ENCODE measurements around the gene CD151.

The CD151 gene

DNA sequence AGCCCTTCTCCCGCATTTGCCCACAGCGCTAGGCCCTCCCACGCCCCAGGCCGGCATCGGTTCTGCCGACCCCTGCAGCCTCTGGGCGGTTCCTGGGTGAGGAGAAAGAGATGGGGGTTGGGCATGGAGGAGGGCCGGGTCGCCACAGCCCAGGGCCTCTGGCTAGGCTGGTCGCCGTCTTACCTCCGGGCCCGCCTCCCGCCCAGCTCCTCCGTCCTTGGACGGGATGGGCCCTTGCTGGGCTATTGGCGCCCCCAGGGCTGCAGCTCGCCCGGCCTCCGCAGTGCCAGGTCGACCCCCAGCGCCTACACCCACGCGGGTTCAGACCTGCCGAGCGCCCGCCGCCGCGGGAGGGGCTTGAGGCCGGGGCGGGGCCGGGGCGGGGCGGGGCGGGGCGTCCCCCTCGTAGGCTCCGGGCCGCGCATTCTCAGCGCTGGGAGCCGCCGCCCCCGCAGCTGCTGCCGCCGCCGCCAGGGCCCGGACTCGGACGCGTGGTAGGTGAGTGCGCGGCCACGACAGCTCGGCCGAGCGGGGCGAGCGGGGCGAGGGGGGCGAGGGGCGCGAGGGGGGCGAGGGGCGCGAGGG is at the start of gene CD151:
Gene CD151, plus strand, starts transcription at position 424 of the 585 bp plus-strand sequence. CDS start 3,118 bp downstream, outside the sequence.
- no peak for FAIRE-seq

GRCh38 chr11:783581-784015 is 49.2 kb upstream of the CD151 start:
- no peak for FAIRE-seq

DNA sequence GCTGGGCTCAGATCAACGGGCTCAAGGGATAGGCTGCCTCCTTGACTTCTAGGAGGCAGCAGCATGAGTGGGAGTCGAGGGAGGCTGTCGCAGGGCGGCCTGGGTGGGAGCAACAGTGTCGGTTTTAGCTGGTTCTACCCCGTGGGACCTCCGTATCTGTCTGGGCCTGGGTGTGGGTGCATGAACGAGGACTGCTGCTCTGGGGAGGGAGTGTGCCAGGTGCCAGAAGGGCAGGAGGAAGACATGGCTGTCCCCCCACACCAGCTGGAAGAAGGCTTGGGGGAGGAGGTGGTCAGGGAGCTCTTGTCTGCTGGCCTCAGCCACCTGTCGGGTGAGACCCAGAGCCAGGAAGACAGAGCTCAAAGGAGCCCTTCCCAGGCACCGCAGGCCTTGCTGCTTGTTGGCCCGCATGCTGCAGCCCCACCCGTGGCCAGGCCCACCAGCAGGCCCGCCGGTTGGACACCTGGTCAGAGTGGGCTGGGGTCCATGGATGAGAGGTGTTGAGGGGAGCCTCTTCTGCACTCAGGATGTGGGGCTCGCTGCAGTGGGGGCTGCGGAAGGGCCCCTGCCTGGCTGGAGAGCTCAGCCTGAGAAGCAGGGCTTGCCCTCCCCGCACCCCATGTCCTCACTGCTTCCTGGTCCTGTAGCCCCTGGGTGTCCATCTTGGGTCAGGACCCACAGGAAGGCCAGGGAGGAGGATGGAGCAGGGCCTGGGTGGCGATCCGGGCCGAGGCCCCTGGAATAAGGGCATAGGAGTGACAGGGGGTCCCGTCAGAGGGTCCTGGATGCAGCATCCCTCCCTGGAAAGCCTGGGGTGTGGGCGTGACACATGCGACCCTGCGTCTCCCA is 46.3 kb upstream of the CD151 start:
- FAIRE-seq: no peak

DNA sequence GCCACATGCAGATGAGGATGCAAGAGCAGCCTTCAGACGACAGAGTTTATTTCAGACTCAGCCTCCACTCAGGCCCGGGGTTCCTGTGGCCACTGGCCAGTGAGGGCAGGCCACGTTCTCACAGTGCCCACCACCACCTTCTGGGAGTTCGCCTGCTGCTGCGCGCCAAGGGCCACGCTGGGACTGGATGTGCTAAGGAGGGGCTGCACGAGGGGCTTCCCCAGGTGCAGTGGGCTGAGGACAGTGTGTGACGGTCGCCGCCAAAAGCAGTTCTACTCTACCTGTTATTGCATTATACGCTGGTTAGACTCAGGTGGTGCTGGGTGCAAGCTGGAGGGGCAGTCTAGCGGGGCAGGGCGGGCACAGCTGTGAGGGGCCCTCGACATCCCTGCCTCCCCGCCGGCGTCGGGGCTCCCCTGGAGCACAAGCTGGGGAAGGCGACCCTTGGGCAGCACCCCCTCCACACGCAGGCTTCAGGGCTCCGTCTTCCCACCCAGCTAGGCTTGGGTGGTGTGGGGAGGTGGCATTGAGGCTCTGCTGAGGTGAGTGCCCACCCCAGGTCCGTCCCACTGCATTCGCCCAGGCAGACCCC is 45.6 kb upstream of the CD151 start:
- no peak for FAIRE-seq

DNA sequence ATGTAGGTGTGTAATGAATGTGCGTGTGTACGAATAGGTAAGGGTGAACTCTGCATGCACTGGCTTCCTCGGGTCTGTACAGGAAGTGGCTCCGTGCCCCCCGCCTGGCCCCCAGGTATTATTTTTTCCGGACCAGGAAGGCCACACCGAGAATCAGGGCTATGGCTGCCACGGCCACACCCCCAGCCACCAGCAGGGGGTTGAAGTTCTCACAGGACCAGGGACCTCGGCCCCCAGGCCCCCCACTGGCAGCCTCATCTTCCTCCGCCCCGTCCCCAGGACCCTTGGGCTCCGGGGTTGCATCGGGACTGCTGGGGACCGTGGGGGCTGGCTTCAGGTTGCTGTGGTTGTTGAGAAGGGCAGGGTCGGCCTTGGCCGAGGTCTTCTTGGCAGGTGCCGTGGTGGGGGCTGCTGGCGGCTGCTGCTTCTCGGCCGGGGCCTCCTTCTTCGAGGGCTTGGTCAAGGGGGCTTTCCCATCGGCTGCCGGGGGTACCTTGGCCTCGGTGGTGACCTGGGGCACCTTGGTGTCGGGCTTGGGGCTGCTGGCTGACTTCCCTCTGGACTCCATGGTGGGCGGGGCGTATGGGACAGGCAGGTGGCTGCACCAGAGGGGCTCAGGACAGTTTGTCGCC is 44.6 kb upstream of the CD151 start:
- no peak for FAIRE-seq

- FAIRE-seq: no peak
These were observed 43.5 kb upstream of the CD151 start for GRCh38 chr11:788953-789940.

- FAIRE-seq: no peak
These were observed 42.8 kb upstream of the CD151 start, which contains the start of gene CEND1 for GRCh38 chr11:789943-790342. Gene CEND1, minus strand, starts transcription at chr11:790090. Its CDS starts 1,514 bp downstream, at chr11:788576.

DNA sequence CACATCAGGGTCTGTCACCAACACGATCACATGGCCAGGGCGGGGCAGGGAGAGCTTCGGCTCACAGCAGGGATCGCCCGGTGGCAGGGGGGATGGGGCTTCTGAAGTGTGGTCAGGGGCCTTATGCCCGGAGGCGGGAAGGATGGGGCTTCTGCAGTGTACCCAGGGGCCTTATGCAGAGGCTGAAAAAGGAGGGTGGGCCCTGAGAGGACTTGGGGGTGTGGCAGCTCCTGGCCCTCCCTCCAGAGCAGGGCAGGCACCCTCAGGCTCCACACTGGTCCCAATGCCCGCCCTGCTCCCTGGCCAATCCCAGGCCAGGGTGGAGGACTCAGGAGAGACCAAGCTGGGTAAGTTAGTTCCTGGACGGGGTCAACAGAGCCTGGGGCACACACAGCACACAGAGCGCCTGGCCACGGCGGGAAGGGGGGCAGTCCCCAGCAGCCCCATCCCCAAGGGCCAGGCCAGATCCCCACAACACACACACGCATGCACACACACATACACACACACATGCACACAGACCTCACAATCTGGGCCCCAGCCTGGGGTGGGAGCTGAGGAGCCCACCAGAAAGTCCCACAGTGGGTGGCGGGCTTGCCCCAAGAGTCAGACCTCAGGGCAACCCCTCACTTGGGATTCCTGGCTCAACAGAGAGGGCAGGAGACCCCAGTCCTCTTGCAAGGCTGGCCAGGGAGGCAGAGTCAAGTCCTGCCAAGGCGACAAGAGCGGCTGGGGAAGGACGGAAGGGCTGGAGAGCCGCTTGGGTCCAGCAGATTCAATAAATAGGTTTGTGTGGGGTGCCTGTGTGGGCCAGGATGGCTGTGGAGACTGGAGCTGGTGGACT is 41.8 kb upstream of the CD151 start:
- FAIRE-seq: no peak

DNA sequence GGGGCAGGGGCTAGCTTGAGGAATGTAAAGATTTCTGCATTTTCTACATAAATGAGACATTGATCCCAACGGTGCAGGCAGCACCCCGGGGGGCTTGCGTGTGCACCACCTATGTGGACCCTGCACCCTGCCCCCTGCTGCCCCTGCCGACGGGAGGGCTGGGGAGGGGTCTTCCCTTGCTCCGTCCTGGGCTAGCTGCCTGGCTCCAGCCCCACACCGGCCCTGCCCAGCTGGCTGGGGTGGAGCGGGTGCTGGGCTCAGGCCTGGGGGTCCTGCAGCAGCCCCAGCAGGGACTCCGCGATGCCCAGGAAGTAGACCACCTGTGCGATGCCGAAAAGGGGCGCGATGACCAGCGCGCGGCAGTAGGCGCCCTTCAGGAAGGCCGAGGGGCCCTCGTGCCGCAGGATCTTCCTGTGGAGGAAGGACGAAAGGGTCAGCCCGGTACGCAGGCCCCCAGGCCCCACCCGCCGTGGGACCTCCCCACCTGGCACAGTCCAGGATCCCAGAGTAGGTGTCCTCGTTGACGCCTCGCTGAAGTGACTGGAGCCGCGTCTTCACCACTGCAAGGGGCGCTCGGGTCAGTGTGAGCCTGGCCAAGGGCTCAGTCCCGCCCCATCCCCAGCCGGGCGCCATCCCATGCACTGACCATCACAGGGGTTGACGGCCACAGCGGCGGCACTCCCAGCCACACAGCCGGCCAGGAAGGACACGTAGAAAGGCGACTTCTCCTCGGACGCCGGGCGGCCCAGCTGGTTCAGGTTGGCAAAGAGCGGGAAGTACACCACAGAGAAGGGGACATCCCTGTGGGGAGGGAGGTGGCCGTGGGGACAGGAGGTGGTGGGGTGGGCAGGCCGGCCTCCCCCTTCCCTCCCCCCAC is 40.9 kb upstream of the CD151 start:
- FAIRE-seq: no peak

DNA sequence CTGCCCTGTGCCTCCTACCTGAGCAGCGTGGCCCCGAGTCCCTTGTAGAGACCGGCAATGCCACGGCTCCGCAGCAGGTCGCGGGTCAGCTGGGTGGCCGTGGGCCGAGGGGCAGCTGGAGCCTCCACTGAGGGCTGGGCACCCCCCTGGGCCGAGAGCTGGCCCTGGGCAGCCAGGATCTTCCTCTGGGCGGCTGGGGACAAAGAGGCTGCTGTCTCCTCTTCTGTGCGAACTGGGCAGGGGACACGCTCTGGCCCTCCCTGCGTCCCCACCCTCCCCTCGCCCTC is 40.3 kb upstream of the CD151 start:
- no peak for FAIRE-seq

DNA sequence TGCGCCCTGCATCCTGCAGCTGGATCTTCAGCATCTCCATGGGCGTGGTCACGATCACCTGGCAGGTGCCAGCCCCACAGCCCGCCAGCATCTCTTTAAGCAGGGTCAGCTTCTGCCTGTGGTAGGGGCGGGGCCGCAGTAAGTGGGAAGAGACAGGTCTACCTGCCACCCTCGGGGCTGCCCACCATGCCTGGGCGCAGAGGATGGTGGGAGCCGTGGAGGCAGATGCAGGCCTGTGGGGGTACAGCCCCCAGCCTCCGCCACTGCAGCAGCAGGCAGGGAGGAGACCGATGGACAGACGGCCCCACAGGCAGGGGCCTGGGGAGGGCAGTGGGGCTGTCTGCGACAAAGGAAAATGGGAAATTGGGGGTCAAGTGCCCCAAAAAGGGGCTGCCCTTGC is 39.9 kb upstream of the CD151 start:
- no peak for FAIRE-seq

DNA sequence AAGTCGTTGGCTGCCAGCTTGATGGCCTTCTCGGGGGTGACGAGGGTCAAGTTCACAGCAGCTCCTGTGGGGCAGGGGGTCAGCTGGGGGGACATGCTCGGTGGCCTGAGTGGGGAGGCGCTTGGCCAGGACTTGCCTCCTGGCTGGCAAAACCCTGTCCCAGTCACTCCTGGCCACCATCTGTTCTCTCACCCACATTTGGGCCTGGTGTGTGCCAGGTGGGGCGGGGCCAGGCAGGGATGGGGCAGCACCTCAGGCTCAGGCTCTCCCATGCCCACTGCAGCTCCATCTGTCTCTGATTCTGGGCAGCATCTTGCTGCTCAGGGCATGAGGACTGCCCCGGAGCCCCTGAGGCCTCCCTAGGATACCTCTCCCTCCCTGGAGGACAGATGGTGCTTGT is 39.2 kb upstream of the CD151 start:
- no peak for FAIRE-seq

DNA sequence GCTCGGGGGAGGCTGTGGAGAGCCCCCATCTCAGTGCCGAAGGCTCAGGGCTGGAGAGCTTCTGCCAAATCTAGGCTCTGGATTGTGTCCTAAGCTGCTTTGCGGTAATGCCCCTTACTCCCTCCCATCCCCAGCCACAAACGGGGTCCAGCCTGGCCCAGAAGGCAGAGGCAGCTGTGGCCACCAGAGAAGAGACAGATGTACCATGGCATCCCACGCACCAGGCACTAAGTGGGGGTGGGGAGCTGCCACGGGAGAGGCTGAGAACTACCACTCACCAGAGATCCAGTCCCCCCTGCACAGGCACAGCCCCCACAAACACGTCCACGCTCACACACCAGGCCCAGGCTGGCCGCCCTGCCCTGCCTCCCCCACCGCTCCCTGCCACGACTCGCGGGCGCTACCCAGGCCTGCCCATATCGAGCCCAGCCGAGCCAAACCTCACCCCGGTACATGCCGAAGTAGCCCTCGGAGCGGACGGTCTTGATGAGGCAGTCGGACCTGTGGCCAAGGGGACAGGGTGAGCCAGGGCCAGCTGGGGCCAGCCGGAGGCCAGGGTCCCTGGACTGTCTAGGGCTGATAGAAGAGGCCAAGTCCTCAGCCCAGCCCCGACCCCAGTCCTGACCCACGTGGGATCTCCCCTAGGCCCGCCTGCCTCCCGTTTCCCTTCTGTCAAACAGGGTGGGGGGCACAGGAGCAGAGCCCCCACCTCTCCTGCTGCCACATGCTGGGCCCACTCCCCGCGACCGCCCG is 38.6 kb upstream of the CD151 start:
- no peak for FAIRE-seq

- no peak for FAIRE-seq
These were observed 37.8 kb upstream of the CD151 start for GRCh38 chr11:794766-795633.

GRCh38 chr11:795634-796564 is 36.9 kb upstream of the CD151 start:
- no peak for FAIRE-seq

DNA sequence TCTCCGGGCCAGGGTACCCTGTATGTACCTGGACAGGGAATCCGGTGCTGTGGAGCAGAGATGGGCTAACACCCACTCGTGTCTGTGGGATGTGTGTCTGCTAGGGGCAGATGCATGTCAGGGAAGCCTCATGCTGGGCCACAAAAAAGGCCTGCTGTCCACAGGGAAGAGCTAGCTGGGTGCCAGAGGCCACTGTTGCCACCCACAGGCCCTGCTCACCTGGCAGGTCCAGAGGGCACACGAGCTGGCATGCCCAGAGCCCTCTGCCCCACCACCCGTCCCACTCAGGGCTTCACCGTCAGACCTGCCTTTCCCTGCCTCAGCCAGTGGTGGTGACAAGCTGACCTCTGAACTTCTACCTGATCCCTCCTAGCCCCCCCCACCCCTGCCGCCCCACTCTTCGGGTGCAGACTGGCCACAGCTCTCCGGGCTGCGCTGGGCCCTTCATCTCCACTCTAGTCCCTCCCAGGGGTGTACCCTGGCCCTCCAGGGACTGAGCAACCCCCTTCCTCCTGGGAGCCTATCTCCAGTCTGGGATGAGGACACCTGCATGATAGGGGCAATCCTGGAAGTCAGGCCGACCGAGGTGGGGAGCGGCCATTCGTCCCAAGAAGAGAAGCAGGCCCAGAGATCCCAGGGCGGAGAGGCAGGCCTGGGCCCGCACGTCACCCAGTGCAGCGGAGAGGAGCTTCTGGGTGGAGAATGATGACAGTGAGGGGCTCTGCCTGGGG is 36.0 kb upstream of the CD151 start:
- no peak for FAIRE-seq
